ENCODE results near the gene CCM2. TPM values are rescaled to one million over a fixed set of nuclear protein-coding genes. Genes with fewer than 3 reads are reported as not detected.
"Not testable (repeated sequence)": the region's sequence is repeated elsewhere in the genome, so short reads cannot be mapped to it uniquely, and the experiment has no call there.

Gene CCM2
- total and polyA plus RNA-seq, 5 experiments from 2014 or later: 49.9 to 167 (median 81.7) TPM

GRCh38 chr7:45103958-45104843, 104.2 kb downstream of the CCM2 start:
- POLR2A ChIA-PET: interaction anchor here (0.5 to 1.3 kb wide), 5 partner anchors 7 to 244 kb away, joined by 3 to 5 read pairs (median 4); partner anchors contain the start of gene TBRG4
- Mint-ChIP-seq H3K4me3 (no peak overlapping the region), H3K9me3 (no peaks in the 10 kb centered on the region), H3K4me1 (peaks cover 12 to 55% (median 28%) of the 10 kb centered on the region in 4 donors), H3K27me3 (no peaks in the 10 kb centered on the region), H3K27ac (peak overlapping the region in 4 of 10 donors; percentile 5 to 68 (median 56)), H3K36me3 (peaks cover 0 to 92% (median 19%) of the 10 kb centered on the region in 3 donors)
- DNase-seq (peak in 1 of 10 donors; percentile 53), ATAC-seq (no peak)

- H3K27me3 Mint-ChIP-seq: no peaks in the 10 kb centered on the region
- H3K4me3 Mint-ChIP-seq: no peak overlapping the region
- peaks cover 0 to 86% (median 18%) of the 10 kb centered on the region in 3 donors for H3K36me3 Mint-ChIP-seq
- H3K27ac Mint-ChIP-seq: peak overlapping the region in 4 of 10 donors; percentile 40 to 65 (median 56)
- DNase-seq: peak in 1 of 10 donors; percentile 50
- no peak for ATAC-seq
- peaks cover 12 to 58% (median 33%) of the 10 kb centered on the region in 4 donors for H3K4me1 Mint-ChIP-seq
- H3K9me3 Mint-ChIP-seq: no peaks in the 10 kb centered on the region
- POLR2A ChIA-PET: interaction anchor here (0.6 to 1.3 kb wide), 3 partner anchors 116 to 245 kb away, joined by 3 to 4 read pairs (median 3); no protein-coding TSS in a partner anchor
Observed at GRCh38 chr7:45104844-45105587, 105.0 kb downstream of the CCM2 start.

- no peak for ATAC-seq
- Mint-ChIP-seq H3K4me1 (peaks cover 14 to 65% (median 40%) of the 10 kb centered on the region in 4 donors), H3K9me3 (no peaks in the 10 kb centered on the region), H3K27ac (peak overlapping the region in 1 of 10 donors; percentile 56), H3K4me3 (peak overlapping the region in 5 of 10 donors; percentile 11 to 36 (median 29)), H3K27me3 (no peaks in the 10 kb centered on the region), H3K36me3 (peaks cover 0 to 82% (median 16%) of the 10 kb centered on the region in 3 donors)
- POLR2A ChIA-PET: interaction anchor here (1.1 to 1.3 kb wide), 2 partner anchors 116 to 221 kb away, joined by 3 read pairs; no protein-coding TSS in a partner anchor
- DNase-seq: peak in 1 of 10 donors; percentile 54
Observed at GRCh38 chr7:45105588-45106188, 105.7 kb downstream of the CCM2 start.

- DNase-seq (no peak), ATAC-seq (no peak)
- peaks cover 19 to 70% (median 48%) of the 10 kb centered on the region in 4 donors for H3K4me1 Mint-ChIP-seq
- H3K9me3 Mint-ChIP-seq: peaks cover 0 to 1% (median 0%) of the 10 kb centered on the region in 9 donors
- POLR2A ChIA-PET: no interaction called here
- H3K27ac Mint-ChIP-seq: peak overlapping the region in 8 of 10 donors; percentile 46 to 92 (median 80)
- H3K27me3 Mint-ChIP-seq: no peaks in the 10 kb centered on the region
- peaks cover 0 to 70% (median 14%) of the 10 kb centered on the region in 3 donors for H3K36me3 Mint-ChIP-seq
- H3K4me3 Mint-ChIP-seq: peak overlapping the region in 8 of 10 donors; percentile 43 to 79 (median 62)
Observed at GRCh38 chr7:45106820-45107219, 106.8 kb downstream of the CCM2 start.

GRCh38 chr7:45107356-45107755, 107.4 kb downstream of the CCM2 start:
- H3K27me3 Mint-ChIP-seq: no peaks in the 10 kb centered on the region
- POLR2A ChIA-PET: no interaction called here
- peaks cover 0 to 1% (median 0%) of the 10 kb centered on the region in 9 donors for H3K9me3 Mint-ChIP-seq
- DNase-seq (no peak), ATAC-seq (no peak)
- peak overlapping the region; percentile 15 to 92 (median 80) for H3K27ac Mint-ChIP-seq
- H3K4me1 Mint-ChIP-seq: peaks cover 19 to 75% (median 52%) of the 10 kb centered on the region in 4 donors
- peak overlapping the region; percentile 43 to 79 (median 62) for H3K4me3 Mint-ChIP-seq
- H3K36me3 Mint-ChIP-seq: peaks cover 0 to 65% (median 14%) of the 10 kb centered on the region in 3 donors

GRCh38 chr7:45108863-45109262, 108.9 kb downstream of the CCM2 start:
- Mint-ChIP-seq H3K4me3 (peak overlapping the region in 9 of 10 donors; percentile 26 to 73 (median 49)), H3K27ac (peak overlapping the region in 8 of 10 donors; percentile 13 to 88 (median 82)), H3K9me3 (peaks cover 0 to 1% (median 0%) of the 10 kb centered on the region in 9 donors), H3K36me3 (peaks cover 0 to 55% (median 13%) of the 10 kb centered on the region in 3 donors), H3K4me1 (peaks cover 19 to 75% (median 55%) of the 10 kb centered on the region in 4 donors), H3K27me3 (no peaks in the 10 kb centered on the region)
- POLR2A ChIA-PET: no interaction called here
- ATAC-seq (no peak), DNase-seq (no peak)

GRCh38 chr7:45111298-45112223, 111.6 kb downstream of the CCM2 start, which contains the start of gene TBRG4:
Gene TBRG4, minus strand, starts transcription at chr7:45111697. Its CDS starts 2,460 bp downstream, at chr7:45109237.
- Mint-ChIP-seq H3K27ac (peak within 1 kb of the TSS; percentile 97 to 100 (median 99)), H3K27me3 (no peaks in the 10 kb centered on the region), H3K9me3 (peaks cover 0 to 1% (median 0%) of the 10 kb centered on the region in 9 donors), H3K4me3 (peak within 1 kb of the TSS; percentile 93 to 100 (median 96)), H3K4me1 (peaks cover 19 to 56% (median 49%) of the 10 kb centered on the region in 4 donors), H3K36me3 (peaks cover 0 to 28% (median 10%) of the 10 kb centered on the region in 3 donors)
- POLR2A ChIA-PET: interaction anchor here (0.6 to 4.2 kb wide), 33 partner anchors 8 to 1242 kb away, joined by 3 to 38 read pairs (median 5); partner anchors contain the start of genes CCM2, DDX56, H2AZ2 and MRPS24
- DNase-seq (peak; percentile 90 to 96 (median 94)), ATAC-seq (peak; percentile 80)

- ATAC-seq: no peak
- POLR2A ChIA-PET: interaction anchor here (1.0 to 4.2 kb wide), 7 partner anchors 11 to 506 kb away, joined by 3 to 38 read pairs (median 11); partner anchors contain the start of genes MYO1G, OGDH and PURB
- peaks cover 0 to 8% (median 0%) of the 10 kb centered on the region in 5 donors for H3K27me3 Mint-ChIP-seq
Observed at GRCh38 chr7:45112648-45113047, 112.6 kb downstream of the CCM2 start.

GRCh38 chr7:45114257-45114656, 114.3 kb downstream of the CCM2 start:
- POLR2A ChIA-PET: interaction anchor here (0.6 kb wide), 1 partner anchor 191 kb away, joined by 3 read pairs; no protein-coding TSS in a partner anchor
- not testable (repeated sequence) for ATAC-seq, H3K27ac Mint-ChIP-seq, H3K4me3 Mint-ChIP-seq, DNase-seq, H3K36me3 Mint-ChIP-seq, H3K9me3 Mint-ChIP-seq
- H3K4me1 Mint-ChIP-seq: peaks cover 13 to 31% (median 25%) of the 10 kb centered on the region in 4 donors
- peaks cover 0 to 17% (median 0%) of the 10 kb centered on the region in 5 donors for H3K27me3 Mint-ChIP-seq

More at GRCh38 chr7:45112648-45113047, 112.6 kb downstream of the CCM2 start:
- H3K4me1 Mint-ChIP-seq: peaks cover 18 to 46% (median 41%) of the 10 kb centered on the region in 4 donors
- H3K36me3 Mint-ChIP-seq: peaks cover 0 to 18% (median 6%) of the 10 kb centered on the region in 3 donors
- DNase-seq: no peak
- peak overlapping the region; percentile 78 to 100 (median 96) for H3K4me3 Mint-ChIP-seq
- H3K27ac Mint-ChIP-seq: peak overlapping the region in 9 of 10 donors; percentile 97 to 100 (median 99)
- peaks cover 0 to 1% (median 0%) of the 10 kb centered on the region in 9 donors for H3K9me3 Mint-ChIP-seq

GRCh38 chr7:45114926-45115325, 114.9 kb downstream of the CCM2 start:
- Mint-ChIP-seq H3K4me3 (no peak overlapping the region), H3K36me3 (peaks cover 0 to 3% (median 3%) of the 10 kb centered on the region in 3 donors), H3K9me3 (peaks cover 0 to 1% (median 0%) of the 10 kb centered on the region in 9 donors), H3K4me1 (peaks cover 13 to 26% (median 23%) of the 10 kb centered on the region in 4 donors), H3K27ac (no peak overlapping the region), H3K27me3 (peaks cover 0 to 17% (median 2%) of the 10 kb centered on the region in 5 donors)
- POLR2A ChIA-PET: no interaction called here
- DNase-seq: no peak
- ATAC-seq: no peak
